B cell (primary cell): ENCODE results near the gene BTNL9. TPM values are rescaled to one million over a fixed set of nuclear protein-coding genes. Genes with fewer than 3 reads are reported as not detected.

Experiments used
- ATAC-seq: fragments of 200-7000 bp; cut with Tn5 transposase; one replicate; pipeline ENCODE4 v1.10.0; 2021; ENCODE audit warnings: low read depth, mild to moderate bottlenecking, moderate number of reproducible peaks, moderate library complexity
- CTCF ChIA-PET: fragments of 350-600 bp; sonication (Branson Sonifier 250); formaldehyde crosslinking; loops from one replicate; lab custom pipeline; 2021; ENCODE audit warnings: antibody characterized with exemption, inconsistent platforms; lab: Charles Lee
- POLR2A ChIA-PET: fragments of 350-600 bp; sonication (Branson Sonifier 250); formaldehyde crosslinking; loops from one replicate; lab custom pipeline; 2021; ENCODE audit warnings: antibody characterized with exemption; lab: Charles Lee
- DNase-seq: peaks from one replicate; pipeline ENCODE4 v3.0.0; 2013
- H2AFZ ChIP-seq: 2 replicates; pipeline ENCODE4 v1.6.1; 2012; ENCODE audit warnings: mild to moderate bottlenecking, low read depth, low read length; ENCODE audit not compliant: insufficient read depth, poor library complexity, severe bottlenecking
- H3K27ac ChIP-seq, 2 donors: 1 replicate in 1 of 2; 2 replicates in 1 of 2; pipeline ENCODE4 v1.5.1; 2012 to 2013; ENCODE audit warnings: low read length in 2 of 2, mild to moderate bottlenecking in 2 of 2, moderate library complexity in 1 of 2
- H3K27me3 ChIP-seq, 4 experiments: fragments of 200-600 bp in 1 of 4; sonication (generic) in 1 of 4; replicated peaks in 1 of 4; 1 replicate in 2 of 4; 2 replicates in 2 of 4; pipeline versions ENCODE4 v1.6.1 to v1.7.0; 2013 to 2016; ENCODE audit warnings: low read length in 3 of 4, mild to moderate bottlenecking in 2 of 4, mixed read lengths in 1 of 4, moderate library complexity in 1 of 4; ENCODE audit not compliant: insufficient read depth in 4 of 4, control insufficient read depth in 3 of 4; ENCODE audit errors: control extremely low read depth in 1 of 4
- H3K36me3 ChIP-seq, 2 experiments: replicated peaks in 1 of 2; 1 replicate in 1 of 2; 2 replicates in 1 of 2; pipeline versions ENCODE4 v1.6.1 to v1.7.1; 2013; ENCODE audit warnings: low read length in 1 of 2; ENCODE audit not compliant: insufficient read depth in 2 of 2, control insufficient read depth in 1 of 2; ENCODE audit errors: control extremely low read depth in 1 of 2, extremely low read depth in 1 of 2
- H3K4me1 ChIP-seq, 2 donors: fragments of 200-600 bp in 1 of 2; sonication (generic) in 1 of 2; 1 replicate in 1 of 2; 2 replicates in 1 of 2; pipeline versions ENCODE4 v1.5.1 to v1.6.1; 2013 to 2017; ENCODE audit warnings: low read length in 2 of 2; ENCODE audit not compliant: control insufficient read depth in 2 of 2, insufficient read depth in 2 of 2
- H3K4me2 ChIP-seq: replicated peaks from 2 replicates; pipeline ENCODE3; 2012; ENCODE audit warnings: mild to moderate bottlenecking, low read depth, low read length; ENCODE audit not compliant: poor library complexity, severe bottlenecking
- H3K4me3 ChIP-seq, 5 experiments: fragments of 200-600 bp in 1 of 5; sonication (generic) in 1 of 5; 1 replicate in 3 of 5; 2 replicates in 2 of 5; pipeline versions ENCODE4 v1.5.1 to v1.7.0; 2011 to 2016; ENCODE audit warnings: low read length in 4 of 5, mild to moderate bottlenecking in 4 of 5, low read depth in 2 of 5, control low read depth in 1 of 5, moderate library complexity in 1 of 5; ENCODE audit not compliant: insufficient read depth in 1 of 5; ENCODE audit errors: control extremely low read depth in 1 of 5, extremely low read depth in 1 of 5
- H3K79me2 ChIP-seq: fragments of 200-600 bp; sonication (generic); one replicate; pipeline ENCODE4 v1.6.0; 2016; ENCODE audit warnings: low read length; ENCODE audit not compliant: control insufficient read depth, insufficient read depth
- H3K9ac ChIP-seq: fragments of 200-600 bp; sonication (generic); 2 replicates; pipeline ENCODE4 v1.6.1; 2017; ENCODE audit warnings: mild to moderate bottlenecking, low read length, moderate library complexity
- H3K9me3 ChIP-seq, 3 donors: one replicate each; pipeline versions ENCODE4 v1.6.1 to v1.7.1; 2013; ENCODE audit warnings: low read length in 2 of 3; ENCODE audit not compliant: control insufficient read depth in 2 of 3, insufficient read depth in 1 of 3; ENCODE audit errors: control extremely low read depth in 1 of 3
- H4K20me1 ChIP-seq: 2 replicates; pipeline ENCODE4 v1.6.0; 2012; ENCODE audit warnings: mild to moderate bottlenecking, low read length; ENCODE audit not compliant: insufficient read depth, control insufficient read depth, poor library complexity, severe bottlenecking
- H3K27ac Mint-ChIP-seq: one replicate; pipeline ENCODE4 v1.8.0; 2021; ENCODE audit warnings: mixed read lengths
- H3K27me3 Mint-ChIP-seq: one replicate; pipeline ENCODE4 v1.8.0; 2021; ENCODE audit warnings: mixed read lengths
- H3K4me1 Mint-ChIP-seq: one replicate; pipeline ENCODE4 v1.8.0; 2021; ENCODE audit warnings: mixed read lengths
- H3K4me3 Mint-ChIP-seq: one replicate; pipeline ENCODE4 v1.8.0; 2021; ENCODE audit warnings: mixed read lengths
- H3K9me3 Mint-ChIP-seq: one replicate; pipeline ENCODE4 v1.8.0; 2022; ENCODE audit warnings: mixed read lengths; ENCODE audit not compliant: insufficient read depth
- CTCF ChIP-seq: fragments of 200-600 bp; IDR thresholded peaks from one replicate; pipeline ENCODE4 v1.8.0; 2022; ENCODE audit warnings: antibody characterized with exemption, mild to moderate bottlenecking
- EZH2 ChIP-seq: IDR thresholded peaks from 2 replicates; pipeline ENCODE4 v1.6.1; 2012; ENCODE audit warnings: borderline replicate concordance, low read depth, mild to moderate bottlenecking, moderate library complexity, low read length; ENCODE audit not compliant: insufficient read depth, poor library complexity, severe bottlenecking
- WGBS: methylation state at CpG from one replicate; pipeline ENCODE4 v1.1.5; 2013; ENCODE audit warnings: missing lambda C conversion rate; ENCODE audit not compliant: insufficient coverage; 5-methylcytosine and 5-hydroxymethylcytosine counted together
- intact Hi-C: fragments of 100-400 bp; cut with micrococcal nuclease; formaldehyde crosslinking; loops from one replicate; pipeline ENCODE4 v1.10.0; 2022
- polyA plus RNA-seq: library from polyadenylated mRNA; depleted of rRNA; stranded (reverse); fragments of >200 nt; gene quantifications from 2 replicates; pipeline ENCODE4 v1.2.3, GENCODE V29; 2012
- total RNA-seq, 2 donors: library from RNA; stranded (reverse); fragments of 120-200 nt in 1 of 2; gene quantifications; 1 replicate in 1 of 2; 2 replicates in 1 of 2; pipeline versions ENCODE4 v1.2.3 to v1.2.4, GENCODE V29; 2013 to 2022

BTNL9 gene
- total and polyA plus RNA-seq, 2 donors (not counting 1 experiment from before 2014, with no cell fraction given) = 40.7 to 173 TPM

GRCh38 chr5:181047288-181047687, 7.2 kb downstream of the BTNL9 start:
- CTCF ChIA-PET = interaction anchor here (1.2 kb wide), 1 partner anchor 179 kb away, joined by 3 read pairs; no protein-coding TSS in a partner anchor

GRCh38 chr5:181047921-181048320, 7.9 kb downstream of the BTNL9 start:
- H3K27me3 Mint-ChIP-seq = peaks cover 41% of the 10 kb centered on the region
- ATAC-seq = no peak
- no peak for DNase-seq
- H3K9ac ChIP-seq = no peak overlapping the region
- H3K79me2 ChIP-seq = no peaks in the 10 kb centered on the region
- H3K27ac Mint-ChIP-seq = peak overlapping the region; percentile 4
- no peaks in the 10 kb centered on the region for H4K20me1 ChIP-seq
- H3K27me3 ChIP-seq = peaks cover 0 to 58% (median 38%) of the 10 kb centered on the region in 4 experiments
- H3K4me1 ChIP-seq = peaks cover 20 to 32% of the 10 kb centered on the region in 2 donors
- no peak overlapping the region for H3K27ac ChIP-seq
- H3K4me2 ChIP-seq = no peak overlapping the region
- peaks cover 34% of the 10 kb centered on the region for H3K4me1 Mint-ChIP-seq
- ChIA-PET CTCF (interaction anchor here (1.2 kb wide), 1 partner anchor 179 kb away, joined by 3 read pairs; no protein-coding TSS in a partner anchor), POLR2A (no interaction called here)
- WGBS = 95% methylated on average over 14 of the region's 15 CpGs
- TF ChIP-seq EZH2 (no peak), CTCF (no peak)
- H3K36me3 ChIP-seq = no peaks in the 10 kb centered on the region
- no peak overlapping the region for H3K4me3 ChIP-seq
- no peaks in the 10 kb centered on the region for H3K9me3 Mint-ChIP-seq
- H3K4me3 Mint-ChIP-seq = no peak overlapping the region
- peaks cover 0 to 44% (median 0%) of the 10 kb centered on the region in 3 donors for H3K9me3 ChIP-seq
- intact Hi-C loops = no loop called here
- H2AFZ ChIP-seq = no peak overlapping the region

More at GRCh38 chr5:181047288-181047687, 7.2 kb downstream of the BTNL9 start:
- no peaks in the 10 kb centered on the region for H3K36me3 ChIP-seq
- ATAC-seq = no peak
- no peaks in the 10 kb centered on the region for H4K20me1 ChIP-seq
- no peak for DNase-seq
- peaks cover 17 to 29% of the 10 kb centered on the region in 2 donors for H3K4me1 ChIP-seq
- no peaks in the 10 kb centered on the region for H3K9me3 Mint-ChIP-seq
- H3K27me3 Mint-ChIP-seq = peaks cover 44% of the 10 kb centered on the region
- H3K9ac ChIP-seq = no peak overlapping the region
- no peak overlapping the region for H3K4me2 ChIP-seq
- WGBS = no CpG with 5 or more reads among the region's 2 CpGs
- H3K4me1 Mint-ChIP-seq = peaks cover 33% of the 10 kb centered on the region
- H3K27me3 ChIP-seq = peaks cover 0 to 57% (median 35%) of the 10 kb centered on the region in 4 experiments
- no peak overlapping the region for H3K27ac Mint-ChIP-seq
- no peak overlapping the region for H2AFZ ChIP-seq
- POLR2A ChIA-PET = no interaction called here
- intact Hi-C loops = no loop called here
- no peak for TF ChIP-seq EZH2
- no peak for TF ChIP-seq CTCF
- H3K9me3 ChIP-seq = peaks cover 0 to 40% (median 0%) of the 10 kb centered on the region in 3 donors
- no peak overlapping the region for H3K4me3 ChIP-seq
- H3K79me2 ChIP-seq = no peaks in the 10 kb centered on the region
- H3K4me3 Mint-ChIP-seq = no peak overlapping the region
- H3K27ac ChIP-seq = no peak overlapping the region
